Smooth muscle cell (in vitro differentiated cells): ENCODE measurements around the gene PHC2. TPM values are rescaled to one million over a fixed set of nuclear protein-coding genes. Genes with fewer than 3 reads are reported as not detected.

Experiments used
- DNase-seq: peaks from one replicate; lab custom pipeline; 2025; ENCODE audit not compliant: unreplicated experiment; lab: John Stamatoyannopoulos, UW
- H2AFZ ChIP-seq: fragments of 200-600 bp; sonication (generic); 2 replicates; pipeline ENCODE4 v1.6.0; 2016; ENCODE audit warnings: antibody characterized with exemption, low read depth, mild to moderate bottlenecking
- H3F3A ChIP-seq: fragments of 200-600 bp; sonication (generic); 2 replicates; pipeline ENCODE4 v1.6.0; 2017; ENCODE audit warnings: antibody characterized with exemption, low read depth
- H3K27ac ChIP-seq: fragments of 200-600 bp; sonication (generic); 2 replicates; pipeline ENCODE4 v1.5.1; 2016; ENCODE audit warnings: low read depth, mild to moderate bottlenecking
- H3K27me3 ChIP-seq: fragments of 200-600 bp; sonication (generic); 2 replicates; pipeline ENCODE4 v1.6.1; 2016; ENCODE audit warnings: low read depth, mild to moderate bottlenecking
- H3K36me3 ChIP-seq: fragments of 200-600 bp; sonication (generic); 2 replicates; pipeline ENCODE4 v1.5.1; 2016; ENCODE audit warnings: low read depth
- H3K4me1 ChIP-seq: fragments of 200-600 bp; sonication (generic); 2 replicates; pipeline ENCODE4 v1.5.1; 2016; ENCODE audit warnings: low read depth
- H3K4me2 ChIP-seq: fragments of 200-600 bp; sonication (generic); 2 replicates; pipeline ENCODE4 v1.6.0; 2016; ENCODE audit warnings: mild to moderate bottlenecking
- H3K4me3 ChIP-seq: fragments of 200-600 bp; sonication (generic); 2 replicates; pipeline ENCODE4 v1.5.1; 2016; ENCODE audit warnings: mild to moderate bottlenecking
- H3K79me2 ChIP-seq: fragments of 200-600 bp; sonication (generic); 2 replicates; pipeline ENCODE4 v1.6.0; 2016; ENCODE audit warnings: low read depth, mild to moderate bottlenecking
- H3K9ac ChIP-seq: fragments of 200-600 bp; sonication (generic); 2 replicates; pipeline ENCODE4 v1.6.0; 2016; ENCODE audit warnings: low read depth
- H3K9me3 ChIP-seq: fragments of 200-600 bp; sonication (generic); replicated peaks from 2 replicates; pipeline ENCODE4 v1.5.1; 2016; ENCODE audit warnings: low read depth
- H4K20me1 ChIP-seq: fragments of 200-600 bp; sonication (generic); 2 replicates; pipeline ENCODE4 v1.6.0; 2016; ENCODE audit warnings: low read depth
- WGBS: methylation state at CpG from one replicate; pipeline ENCODE4 v1.1.7; 2016; ENCODE audit warnings: low lambda C conversion rate; 5-methylcytosine and 5-hydroxymethylcytosine counted together
- polyA plus RNA-seq: library from polyadenylated mRNA; unstranded; fragments of >200 nt; fragmentation: Nextera tagmentation; extraction: Ambion mirVana; gene quantifications from 2 replicates; pipeline ENCODE4 v1.2.1, GENCODE V29; 2016
- total RNA-seq: library from RNA; depleted of rRNA; stranded (reverse); fragments of >200 nt; gene quantifications from 2 replicates; pipeline ENCODE4 v1.2.3, GENCODE V29; 2014
- TF ChIP-seq, protein P1 (sequence below): fragments of 200-600 bp; sonication (generic); IDR thresholded peaks from 2 replicates; pipeline ENCODE4 v1.5.1; 2017; ENCODE audit warnings: borderline replicate concordance, mild to moderate bottlenecking, antibody characterized with exemption; ENCODE audit not compliant: insufficient read depth, poor library complexity, severe bottlenecking

The PHC2 gene
- total and polyA plus RNA-seq, 2 experiments from 2014 or later: 42.4 to 109 TPM

GRCh38 chr1:33280091-33280661 lies 150.7 kb downstream of the PHC2 start:
- H3K4me3 ChIP-seq: no peak overlapping the region
- H3F3A ChIP-seq: no peaks in the 10 kb centered on the region
- TF ChIP-seq, protein P1, sequence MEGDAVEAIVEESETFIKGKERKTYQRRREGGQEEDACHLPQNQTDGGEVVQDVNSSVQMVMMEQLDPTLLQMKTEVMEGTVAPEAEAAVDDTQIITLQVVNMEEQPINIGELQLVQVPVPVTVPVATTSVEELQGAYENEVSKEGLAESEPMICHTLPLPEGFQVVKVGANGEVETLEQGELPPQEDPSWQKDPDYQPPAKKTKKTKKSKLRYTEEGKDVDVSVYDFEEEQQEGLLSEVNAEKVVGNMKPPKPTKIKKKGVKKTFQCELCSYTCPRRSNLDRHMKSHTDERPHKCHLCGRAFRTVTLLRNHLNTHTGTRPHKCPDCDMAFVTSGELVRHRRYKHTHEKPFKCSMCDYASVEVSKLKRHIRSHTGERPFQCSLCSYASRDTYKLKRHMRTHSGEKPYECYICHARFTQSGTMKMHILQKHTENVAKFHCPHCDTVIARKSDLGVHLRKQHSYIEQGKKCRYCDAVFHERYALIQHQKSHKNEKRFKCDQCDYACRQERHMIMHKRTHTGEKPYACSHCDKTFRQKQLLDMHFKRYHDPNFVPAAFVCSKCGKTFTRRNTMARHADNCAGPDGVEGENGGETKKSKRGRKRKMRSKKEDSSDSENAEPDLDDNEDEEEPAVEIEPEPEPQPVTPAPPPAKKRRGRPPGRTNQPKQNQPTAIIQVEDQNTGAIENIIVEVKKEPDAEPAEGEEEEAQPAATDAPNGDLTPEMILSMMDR: no peak
- 98% methylated on average over 20 of the region's 29 CpGs for WGBS
- H3K79me2 ChIP-seq: no peaks in the 10 kb centered on the region
- H3K9me3 ChIP-seq: no peaks in the 10 kb centered on the region
- DNase-seq: no peak
- no peaks in the 10 kb centered on the region for H3K4me1 ChIP-seq
- no peak overlapping the region for H2AFZ ChIP-seq
- peaks cover 10% of the 10 kb centered on the region for H4K20me1 ChIP-seq
- peaks cover 3% of the 10 kb centered on the region for H3K36me3 ChIP-seq
- no peaks in the 10 kb centered on the region for H3K27me3 ChIP-seq
- H3K9ac ChIP-seq: no peak overlapping the region
- no peak overlapping the region for H3K4me2 ChIP-seq
- no peak overlapping the region for H3K27ac ChIP-seq

DNA sequence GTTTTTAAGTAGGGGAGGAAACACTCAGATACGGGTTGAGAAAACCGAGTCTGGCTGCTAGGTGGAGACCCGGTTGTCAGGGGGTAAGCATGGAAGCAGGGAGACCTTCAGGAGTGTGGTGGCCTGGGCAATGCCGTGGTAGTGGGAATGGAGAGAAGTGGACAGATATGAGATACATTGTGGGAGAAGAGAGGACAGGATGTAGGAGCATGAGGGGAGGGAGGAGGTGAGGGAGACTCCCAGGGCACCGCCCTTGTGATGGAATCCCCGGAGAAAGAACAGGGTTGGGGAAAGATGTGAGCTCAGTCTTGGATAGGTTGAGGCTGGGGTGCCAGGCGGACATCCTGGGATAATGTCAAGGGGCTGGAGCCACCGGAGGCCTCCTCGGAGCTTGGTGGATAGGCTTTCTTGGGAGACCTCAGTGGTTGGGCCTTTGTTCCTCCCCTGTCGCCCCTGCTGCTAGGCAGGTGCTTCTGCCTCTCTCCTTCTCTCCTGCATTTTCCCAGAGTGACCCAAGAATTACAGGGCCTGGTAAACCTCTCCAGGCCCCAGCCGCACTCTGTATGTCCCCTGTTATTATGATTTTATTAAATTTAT lies 153.3 kb downstream of the PHC2 start:
- H2AFZ ChIP-seq: no peak overlapping the region
- H3F3A ChIP-seq: no peaks in the 10 kb centered on the region
- H3K9me3 ChIP-seq: no peaks in the 10 kb centered on the region
- no peak for DNase-seq
- H4K20me1 ChIP-seq: peaks cover 36% of the 10 kb centered on the region
- H3K27ac ChIP-seq: no peak overlapping the region
- no peak overlapping the region for H3K9ac ChIP-seq
- no peaks in the 10 kb centered on the region for H3K4me1 ChIP-seq
- no peak overlapping the region for H3K4me3 ChIP-seq
- TF ChIP-seq, protein P1: no peak
- H3K27me3 ChIP-seq: no peaks in the 10 kb centered on the region
- H3K4me2 ChIP-seq: no peak overlapping the region
- H3K79me2 ChIP-seq: peaks cover 6% of the 10 kb centered on the region
- WGBS: 93% methylated on average over 11 of the region's 11 CpGs
- H3K36me3 ChIP-seq: no peaks in the 10 kb centered on the region

GRCh38 chr1:33276573-33277298 lies 154.2 kb downstream of the PHC2 start:
- H3K36me3 ChIP-seq: no peaks in the 10 kb centered on the region
- H3K79me2 ChIP-seq: peaks cover 6% of the 10 kb centered on the region
- no peak overlapping the region for H3K4me2 ChIP-seq
- H3K4me1 ChIP-seq: no peaks in the 10 kb centered on the region
- H3K27ac ChIP-seq: no peak overlapping the region
- H3K9me3 ChIP-seq: no peaks in the 10 kb centered on the region
- peaks cover 44% of the 10 kb centered on the region for H4K20me1 ChIP-seq
- no peak overlapping the region for H3K9ac ChIP-seq
- H3K27me3 ChIP-seq: no peaks in the 10 kb centered on the region
- TF ChIP-seq, protein P1: no peak
- H3K4me3 ChIP-seq: no peak overlapping the region
- 92% methylated on average over 21 of the region's 30 CpGs for WGBS
- H2AFZ ChIP-seq: no peak overlapping the region
- no peaks in the 10 kb centered on the region for H3F3A ChIP-seq
- DNase-seq: no peak
